Measurements from ENCODE around the gene PBX2.
"Not testable (repeated sequence)": the region's sequence is repeated elsewhere in the genome, so short reads cannot be mapped to it uniquely, and the experiment has no call there.

PBX2 gene

DNA sequence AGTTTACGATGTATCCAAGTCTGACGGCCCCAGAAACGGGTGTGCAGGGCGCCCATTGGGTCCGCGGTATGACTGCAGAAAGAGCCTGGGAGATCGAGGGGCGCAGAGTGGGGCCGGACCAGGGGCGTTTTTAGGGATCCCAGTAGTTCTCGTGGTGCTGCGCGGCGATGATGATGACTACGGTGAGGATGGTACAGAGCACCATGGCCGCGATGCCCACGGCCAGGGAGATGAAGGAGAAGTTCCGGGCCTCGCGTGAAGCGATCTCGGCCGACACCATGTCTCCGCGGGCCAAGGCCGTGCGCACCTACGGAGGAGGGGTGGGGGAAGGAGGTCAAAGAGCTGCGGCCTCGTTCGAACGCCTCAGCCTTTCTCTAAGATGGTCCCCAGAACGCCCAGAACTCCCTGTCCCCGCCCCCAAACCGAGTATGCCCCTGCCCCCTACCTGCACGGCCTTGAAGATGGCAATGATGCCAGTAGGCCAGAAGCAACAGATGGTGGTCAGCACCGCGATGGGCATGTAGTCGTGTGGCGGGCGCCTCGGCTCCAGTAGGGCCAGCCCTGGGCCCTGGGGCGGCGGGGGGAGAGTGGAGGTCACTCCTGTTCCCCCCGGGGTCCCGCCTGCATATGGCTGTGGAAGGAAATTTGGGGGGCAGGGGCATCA lies 40.8 kb downstream of the PBX2 start:
- in situ Hi-C loops (cut with MboI; ENCODE audit: low sequenced_read_pairs, unreplicated experiment) = no loop called here
- DNase-seq (ENCODE audit: low spot score) = no peak
- no peak for TF ChIP-seq CTCF (IDR thresholded peaks at IDR 0.05; ENCODE audit: borderline replicate concordance, control extremely low read depth, extremely low read depth, insufficient read depth, missing control alignments)

DNA sequence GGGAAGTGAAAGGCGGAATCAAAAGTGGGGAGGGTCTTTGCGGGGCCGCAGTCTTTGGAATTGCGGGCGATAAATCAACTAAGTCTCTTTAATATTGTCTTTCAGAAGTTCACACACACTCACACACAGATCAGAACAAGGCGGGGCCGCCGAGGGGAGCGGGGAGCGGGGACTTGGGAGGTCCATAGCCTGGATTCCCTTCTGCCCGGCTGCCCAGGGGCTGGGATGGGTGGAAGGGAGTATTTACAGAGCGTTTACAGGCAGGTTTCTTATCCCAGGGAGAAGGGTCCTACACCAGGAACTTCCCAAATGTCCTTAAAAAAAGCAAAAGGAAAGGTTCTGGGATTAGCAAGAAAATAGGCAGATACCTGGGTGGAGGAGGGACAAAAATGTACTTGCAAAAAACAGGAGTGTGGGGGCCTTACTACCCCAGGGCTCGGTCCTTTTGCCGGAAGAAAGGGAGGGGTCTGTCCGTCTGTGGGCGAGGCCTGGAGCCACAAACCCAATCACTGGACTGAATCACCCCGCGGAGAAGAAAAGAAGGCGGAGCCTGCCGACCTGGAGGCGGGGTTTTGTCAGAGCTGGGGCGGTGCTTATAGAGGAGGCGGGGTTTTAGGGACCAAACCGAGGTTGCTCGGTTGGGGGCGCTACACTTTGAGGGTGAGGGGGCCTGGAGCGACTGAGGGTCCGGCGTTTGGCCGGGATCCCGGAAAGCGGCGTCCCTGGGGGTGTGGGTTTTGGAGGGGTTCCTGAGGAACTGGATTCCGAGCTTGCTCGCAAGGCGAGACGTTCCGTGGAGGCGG lies 41.5 kb downstream of the PBX2 start:
- TF ChIP-seq CTCF (IDR thresholded peaks at IDR 0.05; ENCODE audit: borderline replicate concordance, control extremely low read depth, extremely low read depth, insufficient read depth, missing control alignments) = no peak
- in situ Hi-C loops (cut with MboI; ENCODE audit: low sequenced_read_pairs, unreplicated experiment) = no loop called here
- peak; percentile 36 for DNase-seq (ENCODE audit: low spot score)

DNA sequence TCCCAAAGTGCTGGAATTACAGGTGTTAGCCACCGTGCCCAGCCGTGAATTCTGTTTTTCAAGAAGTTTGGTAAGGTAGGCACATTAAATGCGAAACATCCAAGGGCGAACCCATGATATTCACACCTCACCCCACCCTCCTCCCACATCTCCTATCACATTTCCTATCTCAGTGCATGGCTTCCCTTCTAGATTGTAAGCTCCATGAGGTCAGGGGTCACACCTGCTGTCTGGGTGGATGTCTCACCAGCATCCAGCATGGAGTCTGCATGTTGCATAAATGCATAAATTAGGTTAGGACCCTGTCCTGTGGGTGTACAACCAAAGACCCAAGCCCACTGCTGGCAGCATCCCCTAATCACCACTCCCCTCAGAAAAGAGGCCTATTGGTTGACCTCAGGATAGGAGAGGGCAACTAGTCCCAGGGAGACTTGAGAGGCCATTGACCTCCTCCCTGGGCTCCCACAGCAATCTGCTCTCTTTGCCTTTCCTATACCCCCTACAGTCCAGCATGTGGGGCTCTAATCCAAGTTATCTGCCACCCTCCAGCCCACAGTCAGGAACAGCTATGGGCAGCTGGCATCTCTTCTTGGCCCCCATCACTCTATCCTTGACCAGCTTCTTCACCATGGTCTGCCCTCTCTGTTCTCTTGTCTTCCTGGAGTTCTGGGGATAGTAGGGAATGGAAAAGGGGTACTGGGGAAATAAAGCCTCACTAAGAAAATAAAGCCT lies 42.4 kb downstream of the PBX2 start:
- in situ Hi-C loops (cut with MboI; ENCODE audit: low sequenced_read_pairs, unreplicated experiment) = no loop called here
- DNase-seq (ENCODE audit: low spot score) = no peak
- no peak for TF ChIP-seq CTCF (IDR thresholded peaks at IDR 0.05; ENCODE audit: borderline replicate concordance, control extremely low read depth, extremely low read depth, insufficient read depth, missing control alignments)

DNA sequence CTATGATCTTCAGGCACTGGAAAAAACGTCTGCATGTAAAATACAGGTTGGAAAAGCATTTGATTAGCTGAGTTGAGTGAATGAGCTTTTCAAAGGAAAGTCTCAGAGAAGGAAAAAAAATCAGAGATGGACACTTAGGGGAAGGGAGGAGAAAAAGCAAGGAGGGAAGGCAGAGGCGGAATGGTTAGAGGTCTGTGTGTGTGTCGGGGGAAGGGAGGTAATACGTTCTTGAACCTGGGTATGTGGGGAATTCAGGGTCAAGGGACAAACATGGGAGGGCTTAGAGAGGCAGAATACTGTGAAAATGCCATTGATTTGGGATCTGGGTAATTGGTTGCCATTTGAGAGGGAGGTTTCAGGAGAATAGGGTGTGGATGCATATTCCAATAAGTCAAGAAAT lies 43.3 kb downstream of the PBX2 start:
- no peak for DNase-seq (ENCODE audit: low spot score)
- no peak for TF ChIP-seq CTCF (IDR thresholded peaks at IDR 0.05; ENCODE audit: borderline replicate concordance, control extremely low read depth, extremely low read depth, insufficient read depth, missing control alignments)
- in situ Hi-C loops (cut with MboI; ENCODE audit: low sequenced_read_pairs, unreplicated experiment) = no loop called here

GRCh38 chr6:32146287-32146686 lies 43.7 kb downstream of the PBX2 start:
- TF ChIP-seq CTCF (IDR thresholded peaks at IDR 0.05; ENCODE audit: borderline replicate concordance, control extremely low read depth, extremely low read depth, insufficient read depth, missing control alignments) = no peak
- no peak for DNase-seq (ENCODE audit: low spot score)
- in situ Hi-C loops (cut with MboI; ENCODE audit: low sequenced_read_pairs, unreplicated experiment) = no loop called here

GRCh38 chr6:32144238-32144637 lies 45.8 kb downstream of the PBX2 start:
- in situ Hi-C loops (cut with MboI; ENCODE audit: low sequenced_read_pairs, unreplicated experiment); DNase-seq (ENCODE audit: low spot score): not testable (repeated sequence)

All from GM13976 (cell line).